Natural killer cell (primary cell): ENCODE results near the gene ZNF652. TPM values are rescaled to one million over a fixed set of nuclear protein-coding genes. Genes with fewer than 3 reads are reported as not detected.
"Not testable (repeated sequence)": the region's sequence is repeated elsewhere in the genome, so short reads cannot be mapped to it uniquely, and the experiment has no call there.

Source experiments
- ATAC-seq, 3 donors: fragments of 150-1000 bp in 2 of 3; fragments of 200-7000 bp in 1 of 3; cut with Tn5 transposase; 1 replicate in 1 of 3; 2 replicates in 2 of 3; pipeline ENCODE4 v1.10.0; 2021; ENCODE audit warnings: mild to moderate bottlenecking in 2 of 3, moderate library complexity in 2 of 3
- DNase-seq, 2 donors: peaks; one replicate each; pipeline versions ENCODE4 v3.0.0 to v3.0.0-alpha.2; 2013 to 2021; ENCODE audit warnings: mixed read lengths in 1 of 2
- H3K27ac ChIP-seq: one replicate; pipeline ENCODE4 v1.5.1; 2013; ENCODE audit warnings: mild to moderate bottlenecking, low read length
- H3K27me3 ChIP-seq: one replicate; pipeline ENCODE4 v1.6.1; 2013; ENCODE audit warnings: low read length; ENCODE audit not compliant: control insufficient read depth, insufficient read depth
- H3K36me3 ChIP-seq: one replicate; pipeline ENCODE4 v1.6.1; 2013; ENCODE audit warnings: low read length; ENCODE audit not compliant: control insufficient read depth, insufficient read depth
- H3K4me1 ChIP-seq: one replicate; pipeline ENCODE4 v1.6.1; 2013; ENCODE audit warnings: low read length; ENCODE audit not compliant: control insufficient read depth, insufficient read depth
- H3K4me3 ChIP-seq: one replicate; pipeline ENCODE4 v1.5.1; 2013; ENCODE audit warnings: low read length
- H3K9me3 ChIP-seq: one replicate; pipeline ENCODE4 v1.6.1; 2013; ENCODE audit warnings: low read length; ENCODE audit not compliant: control insufficient read depth, insufficient read depth
- H3K27ac Mint-ChIP-seq, 2 donors: one replicate each; pipeline ENCODE4 v1.8.0; 2022; ENCODE audit warnings: mild to moderate bottlenecking in 2 of 2, mixed read lengths in 2 of 2, moderate library complexity in 1 of 2
- H3K27me3 Mint-ChIP-seq, 2 donors: one replicate each; pipeline ENCODE4 v1.8.0; 2022; ENCODE audit warnings: low read depth in 2 of 2, mixed read lengths in 2 of 2
- H3K36me3 Mint-ChIP-seq: one replicate; pipeline ENCODE4 v1.8.0; 2022; ENCODE audit warnings: mixed read lengths
- H3K4me1 Mint-ChIP-seq, 2 donors: one replicate each; pipeline ENCODE4 v1.8.0; 2022; ENCODE audit warnings: mixed read lengths in 2 of 2
- H3K4me3 Mint-ChIP-seq: one replicate; pipeline ENCODE4 v1.8.0; 2022; ENCODE audit warnings: mild to moderate bottlenecking, moderate library complexity, mixed read lengths
- H3K9me3 Mint-ChIP-seq, 2 donors: one replicate each; pipeline ENCODE4 v1.8.0; 2022; ENCODE audit warnings: mixed read lengths in 2 of 2
- CTCF ChIP-seq: fragments of 200-600 bp; IDR thresholded peaks from one replicate; pipeline ENCODE4 v1.8.0; 2022; ENCODE audit warnings: antibody characterized with exemption
- WGBS: methylation state at CpG from one replicate; pipeline ENCODE4 v1.1.7; 2013; ENCODE audit warnings: missing lambda C conversion rate; ENCODE audit not compliant: insufficient coverage; 5-methylcytosine and 5-hydroxymethylcytosine counted together
- intact Hi-C: fragments of 100-400 bp; cut with micrococcal nuclease; formaldehyde crosslinking; loops from one replicate; pipeline ENCODE4 v1.14.2; 2022
- total RNA-seq, 4 donors: library from RNA; stranded (reverse); fragments of 120-200 nt in 1 of 4; gene quantifications; one replicate each; pipeline versions ENCODE4 v1.2.3 to v1.2.4, GENCODE V29; 2013 to 2022

The ZNF652 gene
- total RNA-seq, 3 donors from 2014 or later (not counting 1 experiment from before 2014, with no cell fraction given) = 53.8 to 79.1 (median 73.3) TPM

- DNase-seq (no peak), ATAC-seq (no peak)
- TF ChIP-seq CTCF = no peak
- H3K4me1 Mint-ChIP-seq = no peaks in the 10 kb centered on the region
- no peak overlapping the region for H3K27ac Mint-ChIP-seq
- no peaks in the 10 kb centered on the region for H3K36me3 Mint-ChIP-seq
- no peaks in the 10 kb centered on the region for H3K36me3 ChIP-seq
- no peaks in the 10 kb centered on the region for H3K4me1 ChIP-seq
- H3K9me3 Mint-ChIP-seq = no peaks in the 10 kb centered on the region
- no peaks in the 10 kb centered on the region for H3K9me3 ChIP-seq
- no peak overlapping the region for H3K27ac ChIP-seq
- H3K4me3 Mint-ChIP-seq = no peak overlapping the region
- intact Hi-C loops = no loop called here
- WGBS = 94% methylated on average over 4 of the region's 4 CpGs
- no peaks in the 10 kb centered on the region for H3K27me3 ChIP-seq
- H3K4me3 ChIP-seq = no peak overlapping the region
- no peaks in the 10 kb centered on the region for H3K27me3 Mint-ChIP-seq
Observed at GRCh38 chr17:49280918-49281317, 81.1 kb downstream of the ZNF652 start.

- Histone ChIP-seq H3K27ac (no peak overlapping the region), H3K4me3 (no peak overlapping the region), H3K9me3 (no peaks in the 10 kb centered on the region), H3K36me3 (no peaks in the 10 kb centered on the region), H3K4me1 (no peaks in the 10 kb centered on the region), H3K27me3 (no peaks in the 10 kb centered on the region)
- H3K36me3 Mint-ChIP-seq = no peaks in the 10 kb centered on the region
- 94% methylated on average over 5 of the region's 5 CpGs for WGBS
- ATAC-seq (no peak), DNase-seq (no peak)
- intact Hi-C loops = no loop called here
- H3K27ac Mint-ChIP-seq = no peak overlapping the region
- no peak for TF ChIP-seq CTCF
- no peak overlapping the region for H3K4me3 Mint-ChIP-seq
- H3K4me1 Mint-ChIP-seq = no peaks in the 10 kb centered on the region
- no peaks in the 10 kb centered on the region for H3K9me3 Mint-ChIP-seq
- H3K27me3 Mint-ChIP-seq = no peaks in the 10 kb centered on the region
Observed at GRCh38 chr17:49280061-49280460, 82.0 kb downstream of the ZNF652 start.

DNA sequence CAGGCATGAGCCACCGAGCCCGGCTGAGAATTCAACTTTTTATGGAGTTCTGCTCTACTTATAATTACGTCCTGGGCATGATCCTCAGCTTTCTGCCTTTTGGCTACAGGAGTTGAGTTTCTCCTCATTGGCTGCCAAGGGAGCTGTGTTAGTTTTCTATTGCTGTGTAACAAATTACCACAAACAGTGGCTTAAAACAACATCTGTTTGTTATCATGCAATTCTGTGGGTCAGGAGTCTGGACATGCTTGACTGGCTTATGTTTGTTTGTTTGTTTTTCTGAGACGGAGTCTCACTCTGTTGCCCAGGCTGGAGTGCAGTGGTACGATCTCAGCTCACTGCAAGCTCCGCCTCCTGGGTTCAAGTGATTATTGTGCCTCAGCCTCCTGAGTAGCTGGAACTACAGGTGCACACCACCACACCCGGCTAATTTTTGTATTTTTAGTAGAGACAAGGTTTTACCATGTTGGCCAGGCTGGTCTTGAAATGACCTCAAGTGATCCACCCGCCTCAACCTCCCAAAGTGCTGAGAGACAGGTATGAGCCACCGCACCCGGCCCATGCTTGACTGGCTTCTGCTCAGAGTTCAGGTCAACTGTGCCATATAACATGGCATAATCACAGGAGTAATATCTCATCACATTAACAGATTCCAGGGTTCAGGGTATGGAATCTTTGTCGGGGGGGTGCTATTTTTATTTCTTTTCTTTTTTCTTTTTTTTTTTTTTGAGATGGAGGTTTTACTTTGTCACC is 82.6 kb downstream of the ZNF652 start:
- H3K27ac Mint-ChIP-seq, H3K36me3 ChIP-seq, H3K9me3 Mint-ChIP-seq, H3K36me3 Mint-ChIP-seq, H3K4me3 ChIP-seq, H3K27ac ChIP-seq, ATAC-seq, H3K4me1 ChIP-seq, H3K4me3 Mint-ChIP-seq, intact Hi-C loops, DNase-seq, H3K4me1 Mint-ChIP-seq, H3K9me3 ChIP-seq, H3K27me3 ChIP-seq, H3K27me3 Mint-ChIP-seq: not testable (repeated sequence)
- WGBS = 94% methylated on average over 10 of the region's 11 CpGs

- no peaks in the 10 kb centered on the region for H3K4me1 ChIP-seq
- no peaks in the 10 kb centered on the region for H3K27me3 ChIP-seq
- TF ChIP-seq CTCF = no peak
- DNase-seq = no peak
- no peak overlapping the region for H3K4me3 ChIP-seq
- Mint-ChIP-seq H3K4me1 (no peaks in the 10 kb centered on the region), H3K4me3 (no peak overlapping the region), H3K9me3 (no peaks in the 10 kb centered on the region), H3K36me3 (no peaks in the 10 kb centered on the region), H3K27me3 (no peaks in the 10 kb centered on the region), H3K27ac (no peak overlapping the region)
- no peak overlapping the region for H3K27ac ChIP-seq
- H3K36me3 ChIP-seq = no peaks in the 10 kb centered on the region
- H3K9me3 ChIP-seq = no peaks in the 10 kb centered on the region
- 78% methylated on average over 2 of the region's 3 CpGs for WGBS
- ATAC-seq = no peak
- intact Hi-C loops = no loop called here
Observed at GRCh38 chr17:49278076-49278475, 84.0 kb downstream of the ZNF652 start.
